K562 (cell line): ENCODE data around the gene DEDD. TPM values are rescaled to one million over a fixed set of nuclear protein-coding genes. Genes with fewer than 3 reads are reported as not detected.

Experiments
- ATAC-seq: fragments of 200-7000 bp; cut with Tn5 transposase; 3 replicates; pipeline ENCODE4 v1.9.1; 2020; ENCODE audit warnings: moderate library complexity
- BruUV-seq: library from RNA; stranded (reverse); fragments of 400-500 nt; replicated peaks from 2 replicates; lab custom pipeline; 2021; lab: Mats Ljungman, UMichigan
- CTCF ChIA-PET: fragments of 300-600 bp; formaldehyde crosslinking; extraction: SDS; loops from one replicate; lab custom pipeline; 2021; ENCODE audit warnings: low intra/inter-chr PET ratio; lab: Yijun Ruan, JAX
- POLR2A ChIA-PET: fragments of 300-600, 350-650 bp; sonication (Branson Sonifier 250); formaldehyde crosslinking; extraction: SDS; loops from one replicate; lab custom pipeline; 2021; ENCODE audit warnings: antibody characterized with exemption, inconsistent platforms; lab: Yijun Ruan, JAX
- DNase-seq, 4 experiments: peaks; one replicate each; pipeline versions ENCODE4 v3.0.0 to v3.0.0-alpha.2; 2011 to 2018; ENCODE audit warnings: low spot score in 3 of 4, mixed read lengths in 3 of 4; ENCODE audit errors: extremely low read depth in 1 of 4
- FAIRE-seq: peaks from 2 replicates; lab custom pipeline; 2011; peaks lifted over from hg19 to GRCh38; lab: Jason Lieb, UNC
- H2AFZ ChIP-seq: 2 replicates; pipeline ENCODE4 v1.6.0; 2011; ENCODE audit warnings: low read depth, low read length, control low read depth, inconsistent platforms
- H3K27ac ChIP-seq: fragments of 200-600 bp; 3 replicates; pipeline ENCODE4 v1.8.0; 2011; ENCODE audit warnings: low read depth, mild to moderate bottlenecking, control low read depth, inconsistent platforms, low read length, moderate library complexity, mixed read lengths; ENCODE audit errors: extremely low read depth
- H3K27me3 ChIP-seq, 2 experiments: fragments of 300-600 bp in 1 of 2; 2 replicates in 1 of 2; 3 replicates in 1 of 2; pipeline versions ENCODE4 v1.6.0 to v1.8.0; 2011; ENCODE audit warnings: inconsistent platforms in 2 of 2, low read length in 2 of 2, mild to moderate bottlenecking in 1 of 2, mixed read lengths in 1 of 2, moderate library complexity in 1 of 2; ENCODE audit not compliant: control insufficient read depth in 2 of 2, insufficient read depth in 2 of 2
- H3K36me3 ChIP-seq: fragments of 300-600 bp; 3 replicates; pipeline ENCODE4 v1.8.0; 2011; ENCODE audit warnings: mild to moderate bottlenecking, low read length, inconsistent platforms; ENCODE audit not compliant: control insufficient read depth, insufficient read depth
- H3K4me1 ChIP-seq, 2 experiments: fragments of 200-600 bp in 1 of 2; replicated peaks in 1 of 2; 2 replicates in 1 of 2; 3 replicates in 1 of 2; pipeline versions ENCODE4 v1.5.1 to v1.8.0; 2011; ENCODE audit warnings: inconsistent platforms in 2 of 2, low read length in 2 of 2, mild to moderate bottlenecking in 1 of 2, mixed read lengths in 1 of 2, moderate library complexity in 1 of 2; ENCODE audit not compliant: control insufficient read depth in 2 of 2, insufficient read depth in 2 of 2
- H3K4me2 ChIP-seq: 2 replicates; pipeline ENCODE4 v1.6.1; 2011; ENCODE audit warnings: low read length, control low read depth, inconsistent platforms, mixed read lengths; ENCODE audit not compliant: insufficient read depth
- H3K4me3 ChIP-seq: fragments of 200-600 bp; sonication (generic), shearing (Covaris generic); 2 replicates; pipeline ENCODE4 v1.5.1; 2016; ENCODE audit warnings: control low read depth, inconsistent platforms
- H3K79me2 ChIP-seq: fragments of 200-600 bp; 3 replicates; pipeline ENCODE4 v1.8.0; 2011; ENCODE audit warnings: low read length, inconsistent platforms; ENCODE audit not compliant: control insufficient read depth, insufficient read depth
- H3K9ac ChIP-seq, 2 experiments: 2 replicates each; pipeline versions ENCODE4 v1.6.0 to v1.6.1; 2011; ENCODE audit warnings: low read depth in 2 of 2, low read length in 2 of 2, control low read depth in 1 of 2, inconsistent platforms in 1 of 2, mild to moderate bottlenecking in 1 of 2, mixed read lengths in 1 of 2; ENCODE audit not compliant: insufficient read depth in 1 of 2
- H3K9me1 ChIP-seq: one replicate; pipeline ENCODE4 v1.6.0; 2011; ENCODE audit warnings: inconsistent platforms, mild to moderate bottlenecking, low read length, moderate library complexity; ENCODE audit not compliant: control insufficient read depth, insufficient read depth
- H3K9me3 ChIP-seq: replicated peaks from 2 replicates; pipeline ENCODE4 v1.5.1; 2011; ENCODE audit warnings: low read depth, low read length, inconsistent platforms; ENCODE audit not compliant: control insufficient read depth, insufficient read depth
- H4K20me1 ChIP-seq: replicated peaks from 2 replicates; pipeline ENCODE4 v1.6.1; 2011; ENCODE audit warnings: low read length, inconsistent platforms, mixed read lengths; ENCODE audit not compliant: control insufficient read depth, insufficient read depth
- ATF1 ChIP-seq, 2 experiments: fragments of 450-650 bp in 1 of 2; IDR thresholded peaks; 2 replicates each; pipeline ENCODE4 v1.6.1; 2016; ENCODE audit warnings: missing compliant biosample characterization in 1 of 2, missing genetic modification characterization in 1 of 2
- BDP1 ChIP-seq: IDR thresholded peaks from 3 replicates; pipeline ENCODE4 v1.6.1; 2011; ENCODE audit not compliant: insufficient read length, insufficient read depth
- TAF7 ChIP-seq: fragments of 450-650 bp; IDR thresholded peaks from 2 replicates; pipeline ENCODE4 v1.6.1; 2016; ENCODE audit warnings: missing genetic modification characterization, missing compliant biosample characterization
- ZNF780A ChIP-seq: fragments of 250-450 bp; sonication (Bioruptor Pico); IDR thresholded peaks from 2 replicates; pipeline ENCODE4 v1.5.0; 2021; ENCODE audit warnings: mild to moderate bottlenecking
- ZSCAN32 ChIP-seq: fragments of 450-650 bp; formaldehyde crosslinking; IDR thresholded peaks from 2 replicates; pipeline ENCODE4 v1.4.0; 2020; ENCODE audit warnings: mild to moderate bottlenecking, moderate library complexity
- in situ Hi-C: fragments of 300-500 bp; cut with MboI; formaldehyde crosslinking; loops from 4 replicates; pipeline ENCODE4 v1.15.0; 2018; ENCODE audit warnings: inconsistent platforms, mixed read lengths
- intact Hi-C: fragments of 100-400 bp; cut with micrococcal nuclease; formaldehyde crosslinking; loops from 2 replicates; pipeline ENCODE4 v1.14.2; 2022
- polyA plus RNA-seq, 8 experiments: library from polyadenylated mRNA; depleted of rRNA in 4 of 8; stranded (reverse) in 5 of 8; unstranded in 3 of 8; fragments of >200 nt; fragmentation: Nextera tagmentation in 2 of 8; fragmentation: Illumina TruSeq in 1 of 8; extraction: Ambion mirVana in 2 of 8; extraction: Trizol in 1 of 8; gene quantifications; 2 replicates each; pipeline versions ENCODE4 v1.2.1 to v1.2.3, GENCODE V29; 2011 to 2014; ENCODE audit warnings: inconsistent platforms in 1 of 8, missing spikeins in 1 of 8
- total RNA-seq, 7 experiments: library from RNA; depleted of rRNA in 6 of 7; stranded (reverse); fragments of >200 nt in 6 of 7; fragmentation: Illumina TruSeq in 2 of 7; extraction: Trizol in 2 of 7; gene quantifications; 2 replicates each; pipeline versions ENCODE4 v1.2.1 to v1.2.3, GENCODE V29; 2011 to 2021; ENCODE audit warnings: low replicate concordance in 1 of 7
- TF ChIP-seq, protein P1 (sequence below): sonication (generic); formaldehyde crosslinking; IDR thresholded peaks from 2 replicates; pipeline ENCODE4 v1.8.0; 2022; ENCODE audit warnings: mild to moderate bottlenecking, missing genetic modification reagents
- TF ChIP-seq, protein P2 (sequence below): fragments of 250-450 bp; sonication (Bioruptor Pico); IDR thresholded peaks from 2 replicates; pipeline ENCODE4 v1.5.0; 2022; ENCODE audit warnings: mild to moderate bottlenecking
- TF ChIP-seq, protein P3 (sequence below): fragments of 250-450 bp; sonication (Bioruptor Pico); IDR thresholded peaks from 2 replicates; pipeline ENCODE4 v1.5.0; 2021; ENCODE audit warnings: mild to moderate bottlenecking, moderate library complexity

DEDD gene
- total and polyA plus RNA-seq, 9 of the 15 experiments (the other 6 are each of a cell fraction or from before 2014, with no cell fraction given), result 11.6 to 41.0 (median 16.8) TPM

DNA sequence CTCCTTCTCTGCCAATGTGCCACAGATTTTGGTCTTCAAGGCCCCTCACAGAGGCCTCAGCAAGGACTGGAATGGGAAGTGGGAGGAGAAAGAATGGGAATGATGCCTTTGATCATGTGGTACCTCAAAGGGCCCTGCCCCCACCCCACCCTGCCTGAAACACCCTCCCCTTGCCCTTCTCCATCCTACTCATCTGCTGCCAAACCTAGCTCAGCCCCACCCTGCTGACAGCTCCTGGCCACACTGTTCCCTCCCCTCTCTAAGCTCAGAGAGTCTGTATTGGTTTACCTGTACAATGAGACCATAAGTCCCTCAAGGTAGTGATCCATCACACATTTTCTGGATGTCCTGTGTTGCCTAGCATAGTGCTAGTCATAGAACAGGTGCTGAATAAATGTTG lies 56.1 kb downstream of the DEDD start:
- ATAC-seq (no peak), DNase-seq (no peak), FAIRE-seq (no peak)
- TF ChIP-seq, protein P1, sequence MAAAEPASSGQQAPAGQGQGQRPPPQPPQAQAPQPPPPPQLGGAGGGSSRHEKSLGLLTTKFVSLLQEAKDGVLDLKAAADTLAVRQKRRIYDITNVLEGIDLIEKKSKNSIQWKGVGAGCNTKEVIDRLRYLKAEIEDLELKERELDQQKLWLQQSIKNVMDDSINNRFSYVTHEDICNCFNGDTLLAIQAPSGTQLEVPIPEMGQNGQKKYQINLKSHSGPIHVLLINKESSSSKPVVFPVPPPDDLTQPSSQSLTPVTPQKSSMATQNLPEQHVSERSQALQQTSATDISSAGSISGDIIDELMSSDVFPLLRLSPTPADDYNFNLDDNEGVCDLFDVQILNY (CRISPR knock-in tag), result no peak
- no peak for TF ChIP-seq ATF1 (CRISPR knock-in tag; IDR thresholded peaks at IDR 0.05)
- TF ChIP-seq ATF1 (tag; IDR thresholded peaks at IDR 0.05), result no peak
- no peak for TF ChIP-seq BDP1
- TF ChIP-seq TAF7 (tag), result no peak
- TF ChIP-seq ZSCAN32 (CRISPR knock-in tag), result no peak
- TF ChIP-seq ZNF780A (CRISPR knock-in tag), result no peak
- TF ChIP-seq, protein P2, sequence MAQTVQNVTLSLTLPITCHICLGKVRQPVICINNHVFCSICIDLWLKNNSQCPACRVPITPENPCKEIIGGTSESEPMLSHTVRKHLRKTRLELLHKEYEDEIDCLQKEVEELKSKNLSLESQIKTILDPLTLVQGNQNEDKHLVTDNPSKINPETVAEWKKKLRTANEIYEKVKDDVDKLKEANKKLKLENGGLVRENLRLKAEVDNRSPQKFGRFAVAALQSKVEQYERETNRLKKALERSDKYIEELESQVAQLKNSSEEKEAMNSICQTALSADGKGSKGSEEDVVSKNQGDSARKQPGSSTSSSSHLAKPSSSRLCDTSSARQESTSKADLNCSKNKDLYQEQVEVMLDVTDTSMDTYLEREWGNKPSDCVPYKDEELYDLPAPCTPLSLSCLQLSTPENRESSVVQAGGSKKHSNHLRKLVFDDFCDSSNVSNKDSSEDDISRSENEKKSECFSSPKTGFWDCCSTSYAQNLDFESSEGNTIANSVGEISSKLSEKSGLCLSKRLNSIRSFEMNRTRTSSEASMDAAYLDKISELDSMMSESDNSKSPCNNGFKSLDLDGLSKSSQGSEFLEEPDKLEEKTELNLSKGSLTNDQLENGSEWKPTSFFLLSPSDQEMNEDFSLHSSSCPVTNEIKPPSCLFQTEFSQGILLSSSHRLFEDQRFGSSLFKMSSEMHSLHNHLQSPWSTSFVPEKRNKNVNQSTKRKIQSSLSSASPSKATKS, result no peak
- TF ChIP-seq, protein P3, sequence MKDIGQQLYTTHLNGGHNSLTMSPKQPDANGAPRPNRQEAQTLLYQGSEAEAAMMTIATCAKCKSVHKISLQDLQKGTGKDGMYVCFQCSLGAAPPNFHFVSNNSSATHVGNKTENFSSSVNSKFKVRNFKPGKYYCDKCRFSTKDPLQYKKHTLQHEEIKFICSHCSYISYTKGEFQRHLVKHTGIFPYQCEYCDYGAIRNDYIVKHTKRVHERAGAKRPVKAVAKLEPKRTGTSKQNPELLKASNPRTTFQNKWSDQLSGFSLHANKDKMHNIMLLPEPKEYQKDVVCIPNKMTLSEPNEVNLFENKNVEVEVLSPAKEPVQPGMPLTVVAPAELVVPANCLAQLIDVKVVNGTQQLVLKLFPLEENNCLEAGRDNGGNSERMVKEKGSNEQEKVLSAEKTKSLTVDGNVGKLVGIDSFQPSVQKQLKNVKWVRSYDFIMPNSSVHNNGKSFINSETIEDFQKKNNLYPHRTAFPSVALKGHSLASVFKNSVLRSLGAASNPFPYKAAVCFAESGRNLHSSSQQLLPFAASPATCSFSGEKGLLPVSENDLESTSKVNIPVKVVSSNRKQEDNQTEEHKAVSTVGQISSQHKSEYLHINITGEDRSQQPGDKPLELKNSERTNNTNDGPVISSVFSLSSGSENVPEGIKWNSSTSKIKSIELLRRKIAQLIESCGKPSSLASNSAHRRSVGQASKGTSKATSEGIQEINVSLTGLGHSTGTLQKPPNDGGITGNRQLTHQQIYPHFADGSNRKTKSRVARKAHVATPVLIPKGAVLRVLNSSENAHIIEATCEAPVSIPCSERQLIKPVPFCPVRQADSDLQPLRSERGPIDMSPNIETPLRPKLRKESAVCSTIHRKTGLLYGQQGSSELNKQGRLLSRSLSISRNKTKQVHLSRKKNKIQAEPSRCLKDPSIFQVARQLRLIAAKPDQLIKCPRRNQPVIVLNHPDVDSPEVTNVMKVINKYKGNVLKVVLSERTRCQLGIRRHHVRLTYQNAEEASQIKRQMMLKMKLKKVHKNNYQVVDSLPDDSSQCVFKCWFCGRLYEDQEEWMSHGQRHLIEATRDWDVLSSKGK, result no peak
- ChIA-PET POLR2A (no interaction called here), CTCF (no interaction called here)
- H3K27ac ChIP-seq, result no peak overlapping the region
- no peak overlapping the region for H3K4me2 ChIP-seq
- BruUV-seq, result no TSS peak
- H3K36me3 ChIP-seq, result no peaks in the 10 kb centered on the region
- H3K4me1 ChIP-seq, result peaks cover 8 to 25% of the 10 kb centered on the region in 2 experiments; a peak in 3 of 5 replicates
- in situ Hi-C loops (loop anchor here (25.0 kb wide), 1 partner anchor 239 kb away; no protein-coding TSS in a partner anchor), intact Hi-C loops (loop anchor here (10.0 kb wide), 1 partner anchor 58 kb away; the partner anchor contains the start of gene DEDD)
- no peaks in the 10 kb centered on the region for H3K27me3 ChIP-seq
- H3K9ac ChIP-seq, result no peak overlapping the region
- H3K79me2 ChIP-seq, result no peaks in the 10 kb centered on the region
- no peaks in the 10 kb centered on the region for H3K9me1 ChIP-seq
- H3K9me3 ChIP-seq, result no peaks in the 10 kb centered on the region
- no peak overlapping the region for H3K4me3 ChIP-seq
- H2AFZ ChIP-seq, result no peak overlapping the region
- H4K20me1 ChIP-seq, result no peaks in the 10 kb centered on the region
